PC-3 (cell line): ENCODE results near the gene PDS5B.

Experiments
- EZH2 ChIP-seq: fragments of 300-600 bp; sonication (generic); IDR thresholded peaks from one replicate; pipeline ENCODE4 v1.6.1; 2017; ENCODE audit warnings: antibody characterized with exemption, mild to moderate bottlenecking, low read length; ENCODE audit not compliant: unreplicated experiment
- TF ChIP-seq, protein P1 (sequence below): fragments of 300-600 bp; sonication (generic); conservative IDR thresholded peaks from 2 replicates; pipeline ENCODE4 v1.5.1; 2017; ENCODE audit warnings: antibody characterized with exemption, low read depth, mild to moderate bottlenecking, low read length

DNA sequence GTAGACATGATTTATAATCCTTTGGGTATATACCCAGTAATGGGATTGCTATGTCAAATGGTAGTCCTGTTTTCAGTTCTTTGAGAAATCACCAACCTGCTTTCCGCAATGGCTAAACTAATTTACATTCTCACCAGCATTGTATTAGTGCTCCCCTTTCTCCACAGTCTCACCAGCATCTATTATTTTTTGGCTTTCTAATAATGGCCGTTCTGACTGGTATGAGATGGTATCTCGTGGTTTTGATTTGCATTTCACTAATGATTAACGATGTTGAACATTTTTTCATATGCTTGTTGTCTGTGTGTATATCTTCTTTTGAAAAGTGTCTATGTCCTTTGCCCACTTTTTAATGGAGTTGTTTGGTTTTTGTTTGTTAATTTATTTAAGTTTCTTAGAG, 165.1 kb downstream of the PDS5B start:
- TF ChIP-seq, protein P1, sequence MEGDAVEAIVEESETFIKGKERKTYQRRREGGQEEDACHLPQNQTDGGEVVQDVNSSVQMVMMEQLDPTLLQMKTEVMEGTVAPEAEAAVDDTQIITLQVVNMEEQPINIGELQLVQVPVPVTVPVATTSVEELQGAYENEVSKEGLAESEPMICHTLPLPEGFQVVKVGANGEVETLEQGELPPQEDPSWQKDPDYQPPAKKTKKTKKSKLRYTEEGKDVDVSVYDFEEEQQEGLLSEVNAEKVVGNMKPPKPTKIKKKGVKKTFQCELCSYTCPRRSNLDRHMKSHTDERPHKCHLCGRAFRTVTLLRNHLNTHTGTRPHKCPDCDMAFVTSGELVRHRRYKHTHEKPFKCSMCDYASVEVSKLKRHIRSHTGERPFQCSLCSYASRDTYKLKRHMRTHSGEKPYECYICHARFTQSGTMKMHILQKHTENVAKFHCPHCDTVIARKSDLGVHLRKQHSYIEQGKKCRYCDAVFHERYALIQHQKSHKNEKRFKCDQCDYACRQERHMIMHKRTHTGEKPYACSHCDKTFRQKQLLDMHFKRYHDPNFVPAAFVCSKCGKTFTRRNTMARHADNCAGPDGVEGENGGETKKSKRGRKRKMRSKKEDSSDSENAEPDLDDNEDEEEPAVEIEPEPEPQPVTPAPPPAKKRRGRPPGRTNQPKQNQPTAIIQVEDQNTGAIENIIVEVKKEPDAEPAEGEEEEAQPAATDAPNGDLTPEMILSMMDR, result no peak
- no peak for TF ChIP-seq EZH2
